IPS DF 6.9 (cell line): ENCODE measurements around the gene RBM3.

Experiments
- DNase-seq: peaks from one replicate; pipeline ENCODE4 v3.0.0-alpha.2; 2013; ENCODE audit warnings: low read depth, low spot score
- H3K27ac ChIP-seq: one replicate; pipeline ENCODE4 v1.5.1; 2013; ENCODE audit warnings: low read length, control low read depth
- H3K27me3 ChIP-seq: 2 replicates; pipeline ENCODE4 v1.6.1; 2013; ENCODE audit warnings: mild to moderate bottlenecking, low read length; ENCODE audit not compliant: control insufficient read depth, insufficient read depth
- H3K36me3 ChIP-seq: 2 replicates; pipeline ENCODE4 v1.6.1; 2013; ENCODE audit warnings: low read length; ENCODE audit not compliant: control insufficient read depth, insufficient read depth
- H3K4me1 ChIP-seq: 2 replicates; pipeline ENCODE4 v1.6.1; 2013; ENCODE audit warnings: low read length; ENCODE audit not compliant: control insufficient read depth, insufficient read depth
- H3K4me3 ChIP-seq: 2 replicates; pipeline ENCODE4 v1.5.1; 2013; ENCODE audit warnings: mild to moderate bottlenecking, low read length
- H3K9me3 ChIP-seq: 2 replicates; pipeline ENCODE4 v1.6.1; 2013; ENCODE audit warnings: low read length, inconsistent platforms; ENCODE audit not compliant: control insufficient read depth, insufficient read depth
- WGBS: extraction: QIAGEN DNeasy Blood & Tissue Kit; methylation state at CpG from one replicate; pipeline ENCODE4 v1.1.7; 2013; ENCODE audit warnings: mixed read lengths, missing lambda C conversion rate; ENCODE audit not compliant: insufficient read length, insufficient coverage; 5-methylcytosine and 5-hydroxymethylcytosine counted together

The RBM3 gene

GRCh38 chrX:48595929-48596328, 21.6 kb downstream of the RBM3 start:
- WGBS, result no CpG with 5 or more reads among the region's 2 CpGs
- no peak overlapping the region for H3K27ac ChIP-seq
- no peak overlapping the region for H3K4me3 ChIP-seq
- no peaks in the 10 kb centered on the region for H3K27me3 ChIP-seq
- no peaks in the 10 kb centered on the region for H3K4me1 ChIP-seq
- H3K36me3 ChIP-seq, result peaks cover 3% of the 10 kb centered on the region; the same call in 1 of the 2 replicates
- DNase-seq, result no peak
- no peaks in the 10 kb centered on the region for H3K9me3 ChIP-seq

GRCh38 chrX:48597353-48598264, 23.3 kb downstream of the RBM3 start, which contains the start of gene WDR13:
Gene WDR13 (plus strand): TSS chrX:48597492. CDS start chrX:48597997, 505 bp downstream.
- Histone ChIP-seq H3K4me3 (peak within 1 kb of the TSS; percentile 81), H3K36me3 (peaks cover 6% of the 10 kb centered on the region; the same call in 1 of the 2 replicates), H3K27me3 (no peaks in the 10 kb centered on the region), H3K27ac (no peak within 1 kb of the TSS), H3K9me3 (no peaks in the 10 kb centered on the region), H3K4me1 (no peaks in the 10 kb centered on the region)
- no CpG with 5 or more reads among the region's 62 CpGs for WGBS
- peak; percentile 68 for DNase-seq

GRCh38 chrX:48598614-48599013, 24.3 kb downstream of the RBM3 start:
- Histone ChIP-seq H3K4me1 (no peaks in the 10 kb centered on the region), H3K27ac (no peak overlapping the region), H3K9me3 (no peaks in the 10 kb centered on the region), H3K27me3 (no peaks in the 10 kb centered on the region), H3K4me3 (no peak overlapping the region), H3K36me3 (peaks cover 6% of the 10 kb centered on the region; the same call in 1 of the 2 replicates)
- WGBS, result no CpG with 5 or more reads among the region's 25 CpGs
- DNase-seq, result no peak

- WGBS, result no CpG with 5 or more reads among the region's 20 CpGs
- H3K27me3 ChIP-seq, result no peaks in the 10 kb centered on the region
- DNase-seq, result no peak
- H3K4me1 ChIP-seq, result no peaks in the 10 kb centered on the region
- H3K27ac ChIP-seq, result no peak overlapping the region
- H3K4me3 ChIP-seq, result no peak overlapping the region
- H3K9me3 ChIP-seq, result no peaks in the 10 kb centered on the region
- H3K36me3 ChIP-seq, result peaks cover 6% of the 10 kb centered on the region; the same call in 1 of the 2 replicates
These were observed 25.1 kb downstream of the RBM3 start for GRCh38 chrX:48599341-48599740.

- Histone ChIP-seq H3K36me3 (peaks cover 6% of the 10 kb centered on the region; the same call in 1 of the 2 replicates), H3K4me3 (no peak overlapping the region), H3K9me3 (no peaks in the 10 kb centered on the region), H3K27me3 (no peaks in the 10 kb centered on the region), H3K27ac (no peak overlapping the region), H3K4me1 (no peaks in the 10 kb centered on the region)
- WGBS, result no CpG with 5 or more reads among the region's 19 CpGs
- no peak for DNase-seq
These were observed 25.9 kb downstream of the RBM3 start for GRCh38 chrX:48600226-48600625.

GRCh38 chrX:48601741-48602394, 27.6 kb downstream of the RBM3 start:
- no CpG with 5 or more reads among the region's 17 CpGs for WGBS
- Histone ChIP-seq H3K4me3 (no peak overlapping the region), H3K27me3 (no peaks in the 10 kb centered on the region), H3K9me3 (no peaks in the 10 kb centered on the region), H3K36me3 (peaks cover 6% of the 10 kb centered on the region; the same call in 1 of the 2 replicates), H3K4me1 (0 out of 2 replicates have a peak, but pooled peaks cover 1% of the 10 kb centered on the region), H3K27ac (no peak overlapping the region)
- DNase-seq, result no peak

GRCh38 chrX:48604701-48605100, 30.4 kb downstream of the RBM3 start:
- H3K27ac ChIP-seq, result no peak overlapping the region
- 0 out of 2 replicates have a peak, but pooled peaks cover 3% of the 10 kb centered on the region for H3K36me3 ChIP-seq
- no CpG with 5 or more reads among the region's 16 CpGs for WGBS
- no peaks in the 10 kb centered on the region for H3K27me3 ChIP-seq
- H3K4me3 ChIP-seq, result no peak overlapping the region
- no peaks in the 10 kb centered on the region for H3K9me3 ChIP-seq
- 0 out of 2 replicates have a peak, but pooled peaks cover 1% of the 10 kb centered on the region for H3K4me1 ChIP-seq
- no peak for DNase-seq

GRCh38 chrX:48606091-48606490, 31.8 kb downstream of the RBM3 start:
- H3K4me3 ChIP-seq, result no peak overlapping the region
- 0 out of 2 replicates have a peak, but pooled peaks cover 1% of the 10 kb centered on the region for H3K4me1 ChIP-seq
- no CpG with 5 or more reads among the region's 6 CpGs for WGBS
- 0 out of 2 replicates have a peak, but pooled peaks cover 3% of the 10 kb centered on the region for H3K36me3 ChIP-seq
- DNase-seq, result no peak
- H3K27me3 ChIP-seq, result no peaks in the 10 kb centered on the region
- H3K27ac ChIP-seq, result no peak overlapping the region
- no peaks in the 10 kb centered on the region for H3K9me3 ChIP-seq

GRCh38 chrX:48611703-48612102, 37.4 kb downstream of the RBM3 start:
- Histone ChIP-seq H3K27me3 (no peaks in the 10 kb centered on the region), H3K9me3 (no peaks in the 10 kb centered on the region), H3K36me3 (no peaks in the 10 kb centered on the region), H3K4me1 (0 out of 2 replicates have a peak, but pooled peaks cover 1% of the 10 kb centered on the region), H3K27ac (no peak overlapping the region), H3K4me3 (no peak overlapping the region)
- DNase-seq, result no peak
- WGBS, result no CpG with 5 or more reads among the region's 2 CpGs

GRCh38 chrX:48613502-48614160, 39.3 kb downstream of the RBM3 start:
- Histone ChIP-seq H3K4me3 (no peak overlapping the region), H3K4me1 (0 out of 2 replicates have a peak, but pooled peaks cover 1% of the 10 kb centered on the region), H3K27me3 (no peaks in the 10 kb centered on the region), H3K27ac (no peak overlapping the region), H3K36me3 (no peaks in the 10 kb centered on the region), H3K9me3 (no peaks in the 10 kb centered on the region)
- no peak for DNase-seq
- no CpG with 5 or more reads among the region's 6 CpGs for WGBS
